ENCODE data around the gene KAZN. TPM values are rescaled to one million over a fixed set of nuclear protein-coding genes. Genes with fewer than 3 reads are reported as not detected.

The KAZN gene
- total and polyA plus RNA-seq, 2 experiments from 2014 or later: 7.9 to 15.6 TPM

- Histone ChIP-seq H3K27ac (no peak overlapping the region), H3K36me3 (replicated peaks; ENCODE audit: insufficient read depth, low read depth) (no peaks in the 10 kb centered on the region), H2AFZ (no peak overlapping the region), H3K4me1 (ENCODE audit: insufficient read depth) (no peaks in the 10 kb centered on the region), H3K27me3 (no peaks in the 10 kb centered on the region), H3K79me2 (no peaks in the 10 kb centered on the region), H3K9me2 (replicated peaks; ENCODE audit: insufficient read depth) (no peaks in the 10 kb centered on the region), H4K20me1 (ENCODE audit: insufficient read depth, poor library complexity, severe bottlenecking) (no peaks in the 10 kb centered on the region), H3K4me2 (no peak overlapping the region), H3K4me3 (no peak overlapping the region), H3K9me3 (ENCODE audit: low read depth) (no peaks in the 10 kb centered on the region)
- no peak for TF ChIP-seq EZH2phosphoT487 (IDR thresholded peaks at IDR 0.05; ENCODE audit: low read depth, severe bottlenecking, unreplicated experiment)
- peak; percentile 29 for DNase-seq (ENCODE audit: low spot score)
- 62% methylated on average over 8 of the region's 8 CpGs for WGBS (ENCODE audit: low lambda C conversion rate, missing lambda C conversion rate)
These were observed 101.1 kb downstream of the KAZN start for GRCh38 chr1:14699620-14700019.

GRCh38 chr1:14704846-14705245 is 106.4 kb downstream of the KAZN start:
- Histone ChIP-seq H3K4me1 (ENCODE audit: insufficient read depth) (no peaks in the 10 kb centered on the region), H4K20me1 (ENCODE audit: insufficient read depth, poor library complexity, severe bottlenecking) (no peaks in the 10 kb centered on the region), H3K79me2 (no peaks in the 10 kb centered on the region), H3K27ac (no peak overlapping the region), H3K9me2 (replicated peaks; ENCODE audit: insufficient read depth) (no peaks in the 10 kb centered on the region), H3K9me3 (ENCODE audit: low read depth) (no peaks in the 10 kb centered on the region), H3K4me3 (no peak overlapping the region), H3K27me3 (no peaks in the 10 kb centered on the region), H3K36me3 (replicated peaks; ENCODE audit: insufficient read depth, low read depth) (no peaks in the 10 kb centered on the region), H2AFZ (no peak overlapping the region), H3K4me2 (no peak overlapping the region)
- TF ChIP-seq, protein P1, sequence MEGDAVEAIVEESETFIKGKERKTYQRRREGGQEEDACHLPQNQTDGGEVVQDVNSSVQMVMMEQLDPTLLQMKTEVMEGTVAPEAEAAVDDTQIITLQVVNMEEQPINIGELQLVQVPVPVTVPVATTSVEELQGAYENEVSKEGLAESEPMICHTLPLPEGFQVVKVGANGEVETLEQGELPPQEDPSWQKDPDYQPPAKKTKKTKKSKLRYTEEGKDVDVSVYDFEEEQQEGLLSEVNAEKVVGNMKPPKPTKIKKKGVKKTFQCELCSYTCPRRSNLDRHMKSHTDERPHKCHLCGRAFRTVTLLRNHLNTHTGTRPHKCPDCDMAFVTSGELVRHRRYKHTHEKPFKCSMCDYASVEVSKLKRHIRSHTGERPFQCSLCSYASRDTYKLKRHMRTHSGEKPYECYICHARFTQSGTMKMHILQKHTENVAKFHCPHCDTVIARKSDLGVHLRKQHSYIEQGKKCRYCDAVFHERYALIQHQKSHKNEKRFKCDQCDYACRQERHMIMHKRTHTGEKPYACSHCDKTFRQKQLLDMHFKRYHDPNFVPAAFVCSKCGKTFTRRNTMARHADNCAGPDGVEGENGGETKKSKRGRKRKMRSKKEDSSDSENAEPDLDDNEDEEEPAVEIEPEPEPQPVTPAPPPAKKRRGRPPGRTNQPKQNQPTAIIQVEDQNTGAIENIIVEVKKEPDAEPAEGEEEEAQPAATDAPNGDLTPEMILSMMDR (IDR thresholded peaks at IDR 0.05; ENCODE audit: poor library complexity): no peak
- TF ChIP-seq EZH2phosphoT487 (IDR thresholded peaks at IDR 0.05; ENCODE audit: low read depth, severe bottlenecking, unreplicated experiment): no peak
- TF ChIP-seq EZH2 (IDR thresholded peaks at IDR 0.05; ENCODE audit: borderline replicate concordance): no peak
- DNase-seq (ENCODE audit: low spot score): no peak
- WGBS (ENCODE audit: low lambda C conversion rate, missing lambda C conversion rate): 100% methylated on average over 1 of the region's 1 CpG

- WGBS (ENCODE audit: low lambda C conversion rate, missing lambda C conversion rate): 99% methylated on average over 5 of the region's 5 CpGs
- no peak overlapping the region for H3K27ac ChIP-seq
- no peaks in the 10 kb centered on the region for H4K20me1 ChIP-seq (ENCODE audit: insufficient read depth, poor library complexity, severe bottlenecking)
- TF ChIP-seq, protein P1 (IDR thresholded peaks at IDR 0.05; ENCODE audit: poor library complexity): no peak
- no peak for TF ChIP-seq EZH2 (IDR thresholded peaks at IDR 0.05; ENCODE audit: borderline replicate concordance)
- no peak for TF ChIP-seq EZH2phosphoT487 (IDR thresholded peaks at IDR 0.05; ENCODE audit: low read depth, severe bottlenecking, unreplicated experiment)
- H3K36me3 ChIP-seq (replicated peaks; ENCODE audit: insufficient read depth, low read depth): no peaks in the 10 kb centered on the region
- DNase-seq (ENCODE audit: low spot score): no peak
- no peaks in the 10 kb centered on the region for H3K4me1 ChIP-seq (ENCODE audit: insufficient read depth)
- no peaks in the 10 kb centered on the region for H3K27me3 ChIP-seq
- H3K9me2 ChIP-seq (replicated peaks; ENCODE audit: insufficient read depth): no peaks in the 10 kb centered on the region
- no peak overlapping the region for H2AFZ ChIP-seq
- no peaks in the 10 kb centered on the region for H3K9me3 ChIP-seq (ENCODE audit: low read depth)
- no peak overlapping the region for H3K4me2 ChIP-seq
- no peaks in the 10 kb centered on the region for H3K79me2 ChIP-seq
- H3K4me3 ChIP-seq: no peak overlapping the region
These were observed 107.3 kb downstream of the KAZN start for GRCh38 chr1:14705824-14706223.

DNA sequence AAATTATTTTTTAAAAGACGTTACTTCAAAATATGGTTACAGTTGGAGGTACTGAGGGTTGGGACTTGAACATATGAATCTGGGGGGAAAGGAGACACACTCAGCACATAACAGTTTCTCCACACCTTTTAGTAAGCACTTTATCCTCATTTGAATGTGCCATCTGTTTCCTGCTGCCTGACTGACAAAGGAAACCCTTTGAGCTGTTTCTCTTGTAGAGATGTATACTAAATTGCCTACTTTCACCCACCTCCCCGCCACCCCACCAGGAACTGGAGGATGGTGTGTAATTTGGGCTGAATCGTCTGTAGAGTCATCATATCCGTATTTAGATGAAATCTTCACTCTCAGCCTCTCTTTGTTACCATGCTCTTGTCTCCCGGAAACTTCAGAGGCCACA is 108.1 kb downstream of the KAZN start:
- Histone ChIP-seq H3K79me2 (no peaks in the 10 kb centered on the region), H3K27me3 (no peaks in the 10 kb centered on the region), H3K4me3 (no peak overlapping the region), H3K4me2 (no peak overlapping the region), H2AFZ (no peak overlapping the region), H3K9me2 (replicated peaks; ENCODE audit: insufficient read depth) (no peaks in the 10 kb centered on the region), H3K4me1 (ENCODE audit: insufficient read depth) (no peaks in the 10 kb centered on the region), H3K9me3 (ENCODE audit: low read depth) (no peaks in the 10 kb centered on the region), H3K36me3 (replicated peaks; ENCODE audit: insufficient read depth, low read depth) (no peaks in the 10 kb centered on the region), H4K20me1 (ENCODE audit: insufficient read depth, poor library complexity, severe bottlenecking) (no peaks in the 10 kb centered on the region), H3K27ac (no peak overlapping the region)
- 94% methylated on average over 5 of the region's 5 CpGs for WGBS (ENCODE audit: low lambda C conversion rate, missing lambda C conversion rate)
- no peak for TF ChIP-seq EZH2 (IDR thresholded peaks at IDR 0.05; ENCODE audit: borderline replicate concordance)
- TF ChIP-seq, protein P1 (IDR thresholded peaks at IDR 0.05; ENCODE audit: poor library complexity): no peak
- no peak for TF ChIP-seq EZH2phosphoT487 (IDR thresholded peaks at IDR 0.05; ENCODE audit: low read depth, severe bottlenecking, unreplicated experiment)
- no peak for DNase-seq (ENCODE audit: low spot score)
